ENCODE data around the gene GCNT4.

Gene GCNT4

GRCh38 chr5:75078027-75078426 lies 25.7 kb upstream of the GCNT4 start:
- no peak for TF ChIP-seq CTCF (IDR thresholded peaks at IDR 0.05; ENCODE audit: low read depth, low read length)
- no peak for DNase-seq (ENCODE audit: low read depth, low spot score)
- in situ Hi-C loops (cut with HindIII; ENCODE audit: low sequenced_read_pairs) = no loop called here
- no peak overlapping the region for H3K4me3 ChIP-seq (ENCODE audit: low read depth, low read length)

GRCh38 chr5:75072061-75072460 lies 19.7 kb upstream of the GCNT4 start:
- no peak for DNase-seq (ENCODE audit: low read depth, low spot score)
- TF ChIP-seq CTCF (IDR thresholded peaks at IDR 0.05; ENCODE audit: low read depth, low read length) = no peak
- no peak overlapping the region for H3K4me3 ChIP-seq (ENCODE audit: low read depth, low read length)
- in situ Hi-C loops (cut with HindIII; ENCODE audit: low sequenced_read_pairs) = no loop called here

- H3K4me3 ChIP-seq (ENCODE audit: low read depth, low read length) = no peak overlapping the region
- no peak for DNase-seq (ENCODE audit: low read depth, low spot score)
- TF ChIP-seq CTCF (IDR thresholded peaks at IDR 0.05; ENCODE audit: low read depth, low read length) = no peak
- in situ Hi-C loops (cut with HindIII; ENCODE audit: low sequenced_read_pairs) = no loop called here
These were observed 18.7 kb upstream of the GCNT4 start for GRCh38 chr5:75071100-75071499.

- no peak overlapping the region for H3K4me3 ChIP-seq (ENCODE audit: low read depth, low read length)
- no peak for DNase-seq (ENCODE audit: low read depth, low spot score)
- in situ Hi-C loops (cut with HindIII; ENCODE audit: low sequenced_read_pairs) = no loop called here
- TF ChIP-seq CTCF (IDR thresholded peaks at IDR 0.05; ENCODE audit: low read depth, low read length) = no peak
These were observed 15.1 kb upstream of the GCNT4 start for GRCh38 chr5:75067434-75067833.

DNA sequence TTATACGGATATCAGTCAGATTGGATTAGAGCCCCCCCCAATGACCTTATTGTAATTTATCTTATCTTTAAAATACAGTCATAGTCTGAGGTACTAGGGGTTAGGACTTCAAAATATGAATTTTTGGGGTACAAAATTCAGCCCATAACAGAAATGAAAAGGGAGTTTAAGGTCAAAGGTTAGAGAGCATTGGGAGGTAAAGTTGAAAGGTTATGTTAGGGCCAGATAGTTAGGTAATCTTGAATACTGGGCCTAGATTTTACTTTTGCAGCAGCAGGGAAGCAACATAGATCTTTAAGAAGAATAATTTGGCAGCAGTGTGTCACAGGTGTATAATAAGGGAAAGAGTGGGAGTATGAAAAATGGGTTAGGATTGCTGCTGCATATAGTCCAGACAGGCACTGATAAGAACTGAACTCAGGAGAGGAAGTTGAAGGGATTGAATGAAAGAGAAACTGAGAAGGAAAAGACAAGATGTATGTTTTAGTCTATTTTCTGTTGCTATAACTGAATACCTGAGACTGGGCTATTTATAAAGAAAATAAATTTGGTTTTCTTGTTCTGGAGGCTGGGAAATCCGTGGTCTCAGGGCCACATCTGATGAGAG lies 10.7 kb upstream of the GCNT4 start:
- TF ChIP-seq CTCF (IDR thresholded peaks at IDR 0.05; ENCODE audit: low read depth, low read length) = no peak
- in situ Hi-C loops (cut with HindIII; ENCODE audit: low sequenced_read_pairs) = no loop called here
- no peak for DNase-seq (ENCODE audit: low read depth, low spot score)
- H3K4me3 ChIP-seq (ENCODE audit: low read depth, low read length) = no peak overlapping the region

DNA sequence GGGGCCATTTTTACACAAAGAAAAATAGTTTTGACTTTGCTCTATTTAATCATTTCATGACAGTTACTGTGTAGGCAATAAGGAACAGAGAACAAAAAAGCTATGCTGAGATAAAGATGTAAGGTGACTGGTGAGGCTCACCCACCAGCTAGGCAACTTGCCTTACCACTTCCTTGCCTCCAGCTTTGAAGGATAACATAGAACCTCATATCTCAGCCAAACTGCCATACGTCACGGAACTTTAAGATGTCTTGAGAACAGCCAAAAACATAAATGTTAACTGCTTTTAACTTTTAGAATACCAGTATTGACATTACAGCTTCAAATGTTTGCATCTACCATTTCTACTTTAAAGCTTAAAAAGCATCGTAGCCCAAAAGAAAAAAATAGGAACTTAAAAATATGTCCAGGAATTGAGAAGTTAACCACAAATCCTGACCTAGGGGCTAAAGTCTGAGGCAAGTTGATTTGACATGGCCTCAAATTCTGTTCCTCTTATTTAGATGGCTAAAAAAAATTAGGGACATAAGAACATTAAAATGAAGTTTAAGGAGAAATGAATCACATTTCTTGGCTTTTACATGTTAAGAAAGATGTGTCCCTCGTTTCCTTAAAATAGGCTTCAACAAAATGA lies 7.7 kb upstream of the GCNT4 start:
- TF ChIP-seq CTCF (IDR thresholded peaks at IDR 0.05; ENCODE audit: low read depth, low read length) = no peak
- H3K4me3 ChIP-seq (ENCODE audit: low read depth, low read length) = no peak overlapping the region
- in situ Hi-C loops (cut with HindIII; ENCODE audit: low sequenced_read_pairs) = no loop called here
- no peak for DNase-seq (ENCODE audit: low read depth, low spot score)

Data from astrocyte of the spinal cord (primary cell).